Superior temporal gyrus (tissue), 1 donor: ENCODE measurements around the gene GPLD1.
A peak's percentile ranks its signal among the peaks of the same experiment; 100 is the strongest.
"Not testable (repeated sequence)": the region's sequence is repeated elsewhere in the genome, so short reads cannot be mapped to it uniquely, and the experiment has no call there.

Source experiments
- DNase-seq: peaks from one replicate; pipeline ENCODE4 v3.0.0-alpha.2; 2016; ENCODE audit errors: extremely low spot score

GPLD1 gene, protein sequence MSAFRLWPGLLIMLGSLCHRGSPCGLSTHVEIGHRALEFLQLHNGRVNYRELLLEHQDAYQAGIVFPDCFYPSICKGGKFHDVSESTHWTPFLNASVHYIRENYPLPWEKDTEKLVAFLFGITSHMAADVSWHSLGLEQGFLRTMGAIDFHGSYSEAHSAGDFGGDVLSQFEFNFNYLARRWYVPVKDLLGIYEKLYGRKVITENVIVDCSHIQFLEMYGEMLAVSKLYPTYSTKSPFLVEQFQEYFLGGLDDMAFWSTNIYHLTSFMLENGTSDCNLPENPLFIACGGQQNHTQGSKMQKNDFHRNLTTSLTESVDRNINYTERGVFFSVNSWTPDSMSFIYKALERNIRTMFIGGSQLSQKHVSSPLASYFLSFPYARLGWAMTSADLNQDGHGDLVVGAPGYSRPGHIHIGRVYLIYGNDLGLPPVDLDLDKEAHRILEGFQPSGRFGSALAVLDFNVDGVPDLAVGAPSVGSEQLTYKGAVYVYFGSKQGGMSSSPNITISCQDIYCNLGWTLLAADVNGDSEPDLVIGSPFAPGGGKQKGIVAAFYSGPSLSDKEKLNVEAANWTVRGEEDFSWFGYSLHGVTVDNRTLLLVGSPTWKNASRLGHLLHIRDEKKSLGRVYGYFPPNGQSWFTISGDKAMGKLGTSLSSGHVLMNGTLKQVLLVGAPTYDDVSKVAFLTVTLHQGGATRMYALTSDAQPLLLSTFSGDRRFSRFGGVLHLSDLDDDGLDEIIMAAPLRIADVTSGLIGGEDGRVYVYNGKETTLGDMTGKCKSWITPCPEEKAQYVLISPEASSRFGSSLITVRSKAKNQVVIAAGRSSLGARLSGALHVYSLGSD

DNA sequence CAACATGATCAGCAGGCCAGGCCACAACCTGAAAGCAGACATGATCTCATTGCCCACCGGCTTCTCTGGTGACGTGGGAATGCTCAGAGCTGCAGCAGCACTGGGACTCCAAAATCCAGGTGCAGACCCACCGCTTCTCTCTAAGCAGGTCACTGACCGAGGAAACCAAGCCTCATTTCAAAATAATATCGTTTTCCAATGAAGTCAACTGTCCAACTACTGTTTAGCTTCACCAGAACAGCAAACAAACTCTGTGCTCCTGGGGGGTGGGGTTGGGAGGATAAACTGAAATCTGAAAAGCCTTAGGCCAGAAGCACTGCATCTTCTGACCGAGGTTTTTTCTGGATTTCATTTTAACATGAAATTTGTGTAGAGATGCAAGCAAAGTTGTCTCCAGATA is at the start of gene GPLD1:
GPLD1 (minus strand) TSS at position 109 of the 400 bp plus-strand sequence; CDS start at position 42, 67 bp downstream.
- no peak for DNase-seq

DNA sequence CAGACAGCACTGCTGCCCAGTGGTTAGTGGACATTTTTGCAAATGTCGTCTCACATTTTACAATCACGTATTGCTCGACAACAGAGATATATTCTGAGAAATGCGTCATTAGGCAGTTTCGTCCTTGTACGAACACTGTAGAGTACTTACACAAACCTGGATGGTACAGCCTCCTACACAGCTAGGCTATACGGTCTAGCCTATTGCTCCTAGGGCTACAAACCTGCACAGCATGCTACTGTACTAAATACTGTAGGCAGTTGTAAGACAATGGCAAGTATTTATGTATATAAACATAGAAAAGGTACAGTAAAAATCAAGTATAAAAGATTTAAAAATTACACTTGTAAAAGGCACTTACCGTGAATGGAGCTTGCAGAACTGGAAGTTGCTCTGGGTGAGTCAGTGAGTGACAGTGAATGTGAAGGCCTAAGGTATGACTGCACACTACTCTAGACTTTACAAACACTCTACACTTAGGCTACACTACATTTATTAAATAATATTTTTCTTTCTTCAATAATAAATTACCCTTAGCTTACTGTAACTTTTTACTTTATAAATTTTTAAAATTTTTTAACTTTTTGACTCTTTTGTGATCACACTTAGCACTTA is 48.5 kb upstream of the GPLD1 start:
- DNase-seq: no peak

DNA sequence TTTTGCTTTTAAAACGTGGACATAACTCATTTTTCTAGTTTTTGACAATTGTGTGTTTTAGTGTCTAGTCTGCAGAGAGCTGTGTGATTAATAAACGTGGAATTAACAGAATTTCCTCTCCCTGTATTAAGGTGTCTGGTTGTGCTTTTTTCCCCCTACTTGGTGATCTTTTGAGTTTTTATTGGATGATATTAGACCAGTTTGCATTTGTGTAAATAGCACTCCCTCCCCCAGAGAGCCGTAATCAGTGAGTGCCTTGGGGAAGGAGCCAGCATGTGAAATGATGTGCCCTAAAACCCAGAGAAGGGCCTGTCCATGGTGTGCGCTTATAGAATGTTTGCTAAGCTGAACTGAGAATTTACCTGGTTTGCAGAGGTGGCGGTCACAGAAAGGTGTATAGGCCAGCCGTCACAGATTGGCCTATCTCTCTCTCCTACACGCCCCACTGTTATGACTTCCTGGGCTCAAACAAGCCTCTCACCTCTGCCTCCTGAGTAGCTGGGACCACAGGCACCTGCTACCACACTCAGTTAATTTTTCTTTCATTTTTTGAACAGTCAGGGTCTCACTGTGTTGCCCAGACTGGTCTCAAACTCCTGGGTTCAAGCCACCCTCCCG is 47.8 kb upstream of the GPLD1 start:
- DNase-seq: no peak

DNA sequence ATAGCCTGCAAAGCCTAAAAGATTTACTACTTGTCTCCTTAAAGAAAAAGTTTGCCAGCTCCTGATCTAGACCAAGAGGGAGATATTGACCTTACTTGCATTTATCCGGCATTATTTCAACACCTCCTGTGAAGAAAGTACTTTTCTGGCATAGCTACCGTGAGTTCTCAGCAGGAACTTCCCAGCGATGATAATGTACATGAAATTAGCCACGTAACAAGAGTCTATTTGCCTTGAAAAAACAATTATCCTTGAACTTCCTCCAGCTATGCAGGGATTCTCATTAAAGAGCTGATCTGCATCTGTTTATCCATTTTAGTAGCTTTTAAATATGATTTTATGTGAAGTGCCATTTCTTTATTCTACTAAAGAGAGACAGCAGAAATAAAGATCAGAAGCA is 47.1 kb upstream of the GPLD1 start:
- no peak for DNase-seq

DNA sequence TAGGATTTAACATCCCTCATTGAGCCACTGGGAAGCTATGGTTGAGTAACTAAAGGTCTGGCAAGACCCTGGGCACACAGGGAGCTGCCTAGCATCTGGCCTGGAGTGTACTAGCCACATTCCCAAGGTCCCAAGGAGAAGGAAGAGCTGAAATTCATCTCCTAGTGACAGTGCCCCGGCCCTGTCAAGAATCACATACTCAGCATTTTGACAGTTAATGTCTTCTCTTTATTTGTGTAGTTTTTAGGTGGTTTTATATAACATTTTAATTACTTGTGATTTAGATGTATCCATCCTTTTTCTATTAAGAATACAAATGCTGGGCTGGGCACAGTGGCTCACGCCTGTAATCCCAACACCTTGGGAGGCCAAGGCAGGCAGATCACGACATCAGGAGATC is 45.8 kb upstream of the GPLD1 start:
- DNase-seq: no peak

DNA sequence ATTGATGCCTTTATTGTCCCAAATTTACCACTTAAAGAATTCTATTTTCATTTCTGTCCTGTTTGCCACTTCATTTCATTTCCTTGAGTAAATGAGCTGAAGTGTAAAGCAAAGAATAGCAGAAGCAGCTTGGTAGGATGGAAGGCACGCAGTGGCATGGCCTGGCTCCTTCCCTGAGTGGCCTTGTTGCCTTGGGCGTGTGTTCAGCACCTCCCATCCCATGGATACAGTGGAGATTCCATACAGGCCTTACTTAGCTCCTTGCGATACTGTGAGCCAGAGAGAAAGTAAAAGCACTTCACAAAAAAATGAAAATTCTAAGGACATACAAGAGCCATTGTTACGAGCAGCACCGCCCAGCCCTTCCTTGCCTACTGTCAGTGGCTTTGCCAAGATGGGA is 45.0 kb upstream of the GPLD1 start:
- no peak for DNase-seq

DNA sequence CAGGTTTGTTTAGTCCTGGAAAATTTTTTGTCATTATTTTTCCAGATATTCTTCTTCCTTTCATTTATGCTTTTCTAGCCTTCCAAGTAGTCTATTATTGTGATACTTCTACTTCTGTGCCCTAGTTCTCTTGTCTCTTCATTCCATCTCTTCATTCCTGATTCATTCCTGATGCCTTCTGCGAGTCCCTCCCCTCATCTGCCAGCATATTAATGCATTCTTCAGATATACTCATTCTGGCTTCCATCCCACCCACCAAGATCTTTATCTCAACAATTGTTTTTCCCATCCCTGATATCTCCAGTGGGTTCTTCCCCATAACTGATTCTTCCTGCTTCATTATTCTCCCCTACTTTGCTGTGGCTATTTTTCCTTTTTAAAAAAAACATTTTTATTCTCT is 40.6 kb upstream of the GPLD1 start:
- DNase-seq: no peak

DNA sequence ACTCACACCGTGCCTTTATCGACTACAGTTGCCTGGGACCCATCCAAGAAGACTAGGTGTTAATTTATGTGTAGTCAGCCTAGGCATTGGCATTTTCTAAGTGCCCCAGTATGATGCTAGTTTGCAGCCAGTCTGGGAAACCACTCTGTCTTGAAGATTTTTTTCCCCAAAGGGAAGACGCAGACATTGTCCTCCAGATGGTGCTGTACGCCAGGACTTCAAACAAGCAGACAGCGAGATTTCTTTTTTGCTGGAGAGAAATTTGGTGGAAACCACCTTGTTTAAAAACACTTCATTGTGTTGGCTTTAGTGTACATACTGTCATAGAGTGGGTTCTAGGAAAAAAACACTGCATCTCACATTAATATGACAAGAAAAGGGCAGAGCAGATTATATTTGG is 35.4 kb upstream of the GPLD1 start:
- DNase-seq: peak; percentile 61

DNA sequence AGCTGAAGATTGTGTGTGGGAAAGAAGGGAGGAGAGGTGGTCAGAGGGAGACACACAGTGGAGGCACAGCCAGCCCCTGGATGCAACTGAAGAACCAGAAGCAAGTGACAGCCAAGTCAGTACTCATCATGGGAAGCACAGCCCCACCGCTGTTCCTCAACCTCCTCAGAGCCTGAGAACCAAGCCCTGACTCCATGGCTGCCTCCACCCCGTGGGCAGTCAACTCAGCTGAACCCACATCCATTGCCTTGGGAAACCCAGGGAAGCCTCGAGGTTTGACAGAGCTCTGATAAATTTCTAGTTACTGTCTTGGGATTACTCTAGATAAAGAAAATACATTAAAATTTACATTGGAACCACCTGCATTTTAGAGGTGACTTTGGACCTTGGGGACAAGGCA is 35.0 kb upstream of the GPLD1 start:
- no peak for DNase-seq

DNA sequence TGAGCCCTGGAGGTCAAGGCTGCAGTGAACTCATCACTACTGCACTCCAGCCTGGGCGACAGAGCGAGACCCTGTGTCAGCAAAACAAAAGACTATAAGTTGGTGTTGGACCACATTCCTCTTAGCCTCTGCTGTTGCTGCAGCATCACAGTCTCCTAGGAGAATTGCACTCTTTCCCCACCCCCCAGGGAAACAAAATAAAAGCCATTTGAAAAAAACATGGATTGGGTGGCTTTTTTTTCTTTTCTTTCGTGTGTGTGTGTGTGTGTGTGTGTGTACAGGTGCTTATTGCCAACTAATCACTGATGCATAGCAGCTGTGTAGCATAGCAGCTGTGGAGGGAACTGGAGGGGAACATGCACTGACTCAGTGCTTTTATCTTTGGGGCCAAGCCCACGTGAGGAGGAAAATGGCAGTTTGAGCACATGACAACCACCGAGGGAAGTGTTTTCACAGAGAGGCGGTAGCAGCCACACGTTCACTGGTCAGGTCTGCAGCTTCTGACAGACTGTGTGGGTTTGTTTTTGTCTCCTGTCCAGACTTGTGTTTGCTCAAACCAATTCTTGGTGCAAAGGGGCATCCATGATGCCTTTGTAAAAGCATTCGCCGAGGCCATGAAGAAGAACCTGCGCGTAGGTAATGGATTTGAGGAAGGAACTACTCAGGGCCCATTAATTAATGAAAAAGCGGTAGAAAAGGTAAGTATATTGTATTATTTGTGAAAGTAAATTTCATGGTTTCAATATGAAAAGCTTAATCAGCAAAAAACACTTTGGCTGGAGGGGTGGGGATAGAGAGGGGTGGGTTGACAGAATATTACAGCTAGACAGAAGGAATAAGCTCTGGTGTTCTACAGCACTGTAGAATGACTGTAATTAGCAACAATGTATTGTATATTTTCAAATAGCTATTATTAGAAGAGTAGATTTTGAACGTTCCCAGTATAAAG is 33.1 kb upstream of the GPLD1 start:
- DNase-seq: no peak

DNA sequence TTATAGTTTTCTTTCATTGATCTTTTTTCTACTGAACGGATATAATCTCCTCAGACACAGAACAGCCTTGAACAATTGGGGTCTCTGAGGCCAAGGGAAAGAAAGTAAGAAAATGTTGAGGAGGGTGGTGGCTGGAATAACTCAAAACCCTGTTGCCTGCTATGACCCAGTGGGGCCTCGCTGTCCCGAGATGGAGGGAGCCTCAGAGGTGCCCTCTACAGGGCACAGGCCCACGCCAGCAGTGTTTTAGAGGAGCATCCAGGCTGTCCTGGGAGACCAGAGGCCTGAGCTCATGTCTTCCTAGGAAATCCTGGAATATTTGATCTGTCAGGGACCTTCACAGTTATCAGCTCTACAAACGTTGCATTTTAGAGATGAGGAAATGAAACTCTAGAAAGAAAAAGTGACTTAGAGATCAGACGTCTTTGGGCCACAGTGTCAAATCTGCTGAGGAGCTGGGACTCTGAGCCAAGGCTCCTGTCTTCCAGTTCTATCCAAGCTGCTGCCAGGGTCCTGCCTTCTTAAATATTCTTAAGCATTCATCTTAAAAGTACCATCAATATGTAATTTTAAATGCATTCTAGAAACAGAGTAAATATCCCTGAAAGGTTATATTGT is 31.7 kb upstream of the GPLD1 start:
- DNase-seq: no peak

DNA sequence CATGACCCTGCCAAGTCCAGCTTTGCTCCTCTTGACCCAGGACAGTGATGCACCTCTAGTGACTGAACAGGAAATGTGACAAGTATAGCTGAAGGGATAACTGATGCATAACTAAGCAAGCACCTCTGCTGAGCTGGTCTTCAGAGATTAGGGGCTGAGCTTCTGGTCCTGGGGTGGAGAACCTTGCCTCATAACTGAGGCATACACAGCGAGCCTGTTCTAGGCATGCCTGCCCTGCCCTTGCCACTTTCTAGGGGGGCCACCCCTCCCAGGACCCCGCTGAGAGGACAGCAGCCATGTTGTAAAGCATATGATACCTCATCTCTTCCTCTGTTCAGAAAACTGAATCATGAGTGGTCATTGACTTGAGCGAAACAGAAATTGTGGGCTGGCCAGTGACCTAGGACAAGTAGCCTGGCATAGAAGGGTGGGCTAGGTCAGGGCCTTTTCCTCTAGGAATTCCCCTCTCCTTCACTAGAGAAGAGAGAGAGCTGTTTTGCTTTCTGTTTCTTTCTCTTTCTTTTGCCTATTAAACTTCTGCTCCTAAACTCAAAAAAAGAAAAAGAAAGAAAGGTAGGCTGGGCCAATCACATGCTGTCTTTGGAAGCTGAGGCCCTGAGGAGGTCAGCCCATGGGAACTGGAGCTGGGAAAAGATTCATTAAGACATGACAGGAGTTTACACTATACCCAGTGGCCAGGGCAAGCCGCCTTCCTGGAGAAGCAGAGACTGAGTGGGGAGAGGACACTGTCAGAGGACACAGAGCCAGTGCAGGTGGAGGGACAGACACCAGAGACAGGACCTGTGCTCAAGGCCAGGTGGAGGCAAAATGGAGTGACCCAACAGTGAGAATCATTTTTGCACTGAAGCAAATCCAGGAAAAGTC is 28.5 kb upstream of the GPLD1 start:
- DNase-seq: no peak

DNA sequence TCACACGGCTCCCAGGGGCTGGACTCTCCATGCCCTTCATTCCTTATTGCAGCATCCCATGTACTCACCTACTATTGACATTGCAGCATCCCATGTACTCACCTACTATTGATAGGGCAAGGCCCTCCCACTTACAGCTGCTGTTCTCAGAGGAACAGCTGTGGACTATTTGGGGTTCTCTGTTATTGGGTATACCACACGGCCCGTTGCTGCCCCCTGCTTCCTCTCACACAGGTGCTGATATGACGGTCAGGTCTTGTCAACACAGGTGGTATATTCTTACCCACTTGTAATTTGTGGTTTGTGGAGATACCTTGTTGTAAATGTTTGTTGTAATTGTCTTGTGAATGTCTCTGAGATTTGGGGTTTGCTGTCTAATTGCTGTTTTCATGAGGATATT is 24.2 kb upstream of the GPLD1 start:
- no peak for DNase-seq

DNA sequence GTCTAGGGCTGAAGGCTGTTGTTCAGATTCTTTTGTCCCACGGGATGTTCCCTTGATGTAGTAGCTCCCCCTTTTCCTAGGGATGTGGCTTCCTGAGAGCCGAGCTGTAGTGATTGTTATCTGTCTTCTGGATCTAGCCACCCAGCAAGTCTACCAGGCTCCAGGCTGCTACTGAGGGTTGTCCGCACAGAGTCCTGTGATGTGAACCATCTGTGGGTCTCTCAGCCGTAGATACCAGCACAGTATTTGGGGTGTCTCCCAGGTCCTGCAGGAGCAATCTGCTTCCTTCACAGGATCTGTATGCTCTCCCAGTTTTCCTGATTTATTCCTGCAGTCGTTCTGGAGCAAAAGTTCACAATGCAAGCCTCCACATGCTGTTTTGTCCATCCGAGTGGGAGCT is 22.6 kb upstream of the GPLD1 start:
- not testable (repeated sequence) for DNase-seq

DNA sequence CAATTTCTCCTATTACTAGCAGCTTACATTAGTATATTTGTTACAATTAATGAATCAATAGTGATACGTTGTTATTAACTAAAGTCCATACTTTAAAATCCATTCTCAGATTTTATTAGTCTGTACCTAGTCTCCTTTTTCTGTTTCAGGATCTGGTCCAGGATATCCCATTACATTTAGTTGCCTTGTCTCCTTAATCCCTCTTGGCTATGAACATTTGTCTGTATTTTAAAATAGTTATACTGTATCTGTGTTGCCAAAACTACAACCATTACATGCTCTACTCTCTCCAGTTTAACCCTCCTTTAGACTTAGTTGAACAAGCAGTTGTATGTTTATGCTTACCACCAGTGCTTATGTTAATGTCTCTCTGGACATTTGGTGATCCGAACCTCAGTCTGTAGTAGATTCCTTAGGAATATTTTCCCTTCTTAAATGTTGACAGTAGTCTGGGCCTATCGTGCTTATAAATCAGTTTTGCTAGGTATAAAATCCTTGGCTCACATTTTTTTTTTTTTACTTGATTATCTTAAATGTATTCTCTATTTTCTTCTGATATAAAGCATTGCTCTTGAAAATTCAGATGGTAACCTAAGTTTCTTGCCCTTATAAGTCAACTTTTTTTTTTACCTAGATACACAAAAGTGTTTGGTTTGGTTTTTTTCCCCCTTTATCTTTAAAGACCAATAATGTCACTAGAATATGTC is 17.6 kb upstream of the GPLD1 start:
- no peak for DNase-seq

DNA sequence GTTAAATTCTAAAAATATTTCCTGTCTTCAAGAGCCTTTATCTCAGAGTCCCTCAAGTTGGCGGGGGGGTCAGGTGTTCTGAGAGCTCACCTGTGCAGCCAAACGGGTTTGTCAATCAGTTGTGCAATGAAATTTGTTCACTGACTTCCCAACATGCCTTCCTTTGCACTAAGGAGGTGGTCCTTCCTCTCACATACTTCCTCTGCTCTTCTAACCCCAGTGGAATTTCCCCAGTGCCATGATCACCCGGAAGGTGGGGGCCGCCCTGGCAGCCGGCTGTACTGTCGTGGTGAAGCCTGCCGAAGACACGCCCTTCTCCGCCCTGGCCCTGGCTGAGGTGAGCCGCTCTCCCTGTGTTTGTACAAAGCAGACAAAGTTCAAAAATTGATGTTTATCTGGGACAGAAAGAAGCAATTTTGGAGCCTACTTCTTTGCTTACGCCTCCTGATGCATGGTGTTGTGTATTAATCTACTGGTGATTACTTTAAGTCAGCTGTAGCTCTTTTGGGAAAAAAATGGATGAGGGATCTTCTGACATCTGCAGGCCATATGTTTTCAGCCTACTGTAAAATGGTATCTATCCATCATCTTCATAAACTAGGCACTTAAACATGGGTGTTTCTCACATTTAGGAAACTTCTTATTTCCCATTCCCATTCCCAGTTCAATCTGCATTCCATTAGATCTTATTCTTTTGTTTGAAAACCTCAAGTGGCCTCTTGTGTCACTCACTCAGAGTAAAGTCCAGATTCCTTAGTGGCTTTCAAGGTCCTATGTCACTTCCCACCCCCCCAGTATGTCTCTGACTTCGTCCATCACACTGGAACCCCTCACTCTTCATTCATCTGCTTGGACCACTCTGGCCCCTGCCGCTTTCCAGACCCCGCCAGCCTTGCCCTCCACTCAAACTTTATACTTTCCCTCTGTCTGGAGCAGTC is 15.5 kb upstream of the GPLD1 start:
- DNase-seq: no peak

DNA sequence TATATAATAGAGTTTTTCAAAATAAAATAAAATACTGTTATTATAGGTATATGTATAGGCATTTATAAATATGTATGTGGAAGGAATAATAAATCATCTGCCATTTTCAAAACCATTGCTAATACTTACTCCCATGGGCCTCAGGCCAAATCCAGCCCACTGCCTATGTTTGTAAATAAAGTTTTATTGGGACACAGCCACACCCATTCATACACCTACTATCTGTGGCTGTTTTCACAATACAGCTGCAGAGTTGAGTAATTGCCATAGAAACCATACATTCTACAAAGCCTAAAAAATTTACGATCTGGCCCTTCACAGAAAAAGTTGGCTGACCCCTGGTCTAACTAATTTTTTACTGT is 14.9 kb upstream of the GPLD1 start:
- no peak for DNase-seq

DNA sequence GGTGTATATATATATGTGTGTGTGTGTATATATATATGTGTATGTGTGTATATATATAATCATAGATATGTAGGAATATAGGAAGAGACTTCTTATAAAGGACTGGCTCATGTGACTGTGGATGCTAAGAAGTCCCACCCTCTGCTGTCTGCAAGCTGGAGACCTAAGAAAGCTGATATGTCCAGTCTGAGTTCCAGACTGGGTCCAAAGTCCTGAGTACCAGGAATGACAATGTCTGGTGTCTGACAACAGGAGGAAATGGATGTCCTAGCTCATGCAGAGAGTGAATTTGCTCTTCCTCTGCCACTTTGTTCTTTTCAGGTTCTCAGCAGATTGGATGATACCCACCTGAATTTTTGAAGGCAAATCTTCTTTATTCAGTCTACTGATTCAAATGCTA is 12.5 kb upstream of the GPLD1 start:
- no peak for DNase-seq
